Sigmoid colon (tissue), 7 donors: ENCODE measurements around the gene RPUSD3. TPM values are rescaled to one million over a fixed set of nuclear protein-coding genes. Genes with fewer than 3 reads are reported as not detected.

Experiments
- DNase-seq: peaks from one replicate; pipeline ENCODE4 v3.0.0-alpha.2; 2019
- H3K27ac ChIP-seq, 4 donors: fragments of 200-600 bp; sonication (generic); one replicate each; pipeline ENCODE4 v1.5.1; 2016 to 2019; ENCODE audit warnings: mild to moderate bottlenecking in 1 of 4
- H3K27me3 ChIP-seq, 3 donors: fragments of 200-600 bp; sonication (generic); one replicate each; pipeline ENCODE4 v1.5.1; 2019; ENCODE audit warnings: mild to moderate bottlenecking in 1 of 3
- H3K36me3 ChIP-seq, 4 donors: fragments of 200-600 bp; sonication (generic); one replicate each; pipeline ENCODE4 v1.5.1; 2016 to 2019
- H3K4me1 ChIP-seq, 4 donors: fragments of 200-600 bp; sonication (generic); one replicate each; pipeline ENCODE4 v1.5.1; 2017 to 2019
- H3K4me3 ChIP-seq, 4 donors: fragments of 200-600 bp; sonication (generic); one replicate each; pipeline ENCODE4 v1.5.1; 2017 to 2019; ENCODE audit warnings: mild to moderate bottlenecking in 2 of 4, moderate library complexity in 1 of 4
- H3K9me3 ChIP-seq, 4 donors: fragments of 200-600 bp in 3 of 4; sonication (generic) in 3 of 4; one replicate each; pipeline versions ENCODE4 v1.5.1 to v1.6.1; 2013 to 2019
- CTCF ChIP-seq, 4 experiments: fragments of 450-650 bp in 3 of 4; fragments of 200-600 bp in 1 of 4; IDR thresholded peaks; one replicate each; pipeline ENCODE4 v1.5.1; 2016 to 2019; ENCODE audit warnings: antibody characterized with exemption in 4 of 4, mild to moderate bottlenecking in 3 of 4, moderate library complexity in 2 of 4
- EP300 ChIP-seq, 4 donors: sonication (generic); formaldehyde crosslinking; IDR thresholded peaks; one replicate each; pipeline ENCODE4 v1.6.1; 2017; ENCODE audit warnings: antibody characterized with exemption in 4 of 4
- POLR2A ChIP-seq, 2 donors: fragments of 450-650 bp; IDR thresholded peaks; one replicate each; pipeline ENCODE4 v1.6.1; 2016; ENCODE audit warnings: antibody characterized with exemption in 2 of 2, mild to moderate bottlenecking in 2 of 2, moderate library complexity in 2 of 2
- POLR2AphosphoS5 ChIP-seq, 4 donors: sonication (generic); formaldehyde crosslinking; IDR thresholded peaks; one replicate each; pipeline ENCODE4 v1.6.1; 2017; ENCODE audit warnings: antibody characterized with exemption in 4 of 4
- WGBS, 2 donors: extraction: QIAGEN DNeasy Blood & Tissue Kit; methylation state at CpG; one replicate each; pipeline ENCODE4 v1.1.7; 2013; 5-methylcytosine and 5-hydroxymethylcytosine counted together
- intact Hi-C: fragments of 100-400 bp; cut with DNase I; formaldehyde crosslinking; loops from one replicate; pipeline ENCODE4 v1.15.1; 2023
- polyA plus RNA-seq, 3 donors: library from polyadenylated mRNA; stranded (reverse); fragments of 200-250 nt; gene quantifications; one replicate each; pipeline ENCODE4 v1.2.3, GENCODE V29; 2013
- total RNA-seq, 4 donors: library from RNA; depleted of rRNA; stranded (reverse); fragments of >200 nt; gene quantifications; one replicate each; pipeline ENCODE4 v1.1.0, GENCODE V29; 2016
- donor health status: healthy with polysubstance abuse.
- donor health status: Bipolar disorder and iron deficiency.
- donor health status: healthy.

RPUSD3 gene
- total and polyA plus RNA-seq, 7 donors = 22.0 to 54.7 (median 42.6) TPM

DNA sequence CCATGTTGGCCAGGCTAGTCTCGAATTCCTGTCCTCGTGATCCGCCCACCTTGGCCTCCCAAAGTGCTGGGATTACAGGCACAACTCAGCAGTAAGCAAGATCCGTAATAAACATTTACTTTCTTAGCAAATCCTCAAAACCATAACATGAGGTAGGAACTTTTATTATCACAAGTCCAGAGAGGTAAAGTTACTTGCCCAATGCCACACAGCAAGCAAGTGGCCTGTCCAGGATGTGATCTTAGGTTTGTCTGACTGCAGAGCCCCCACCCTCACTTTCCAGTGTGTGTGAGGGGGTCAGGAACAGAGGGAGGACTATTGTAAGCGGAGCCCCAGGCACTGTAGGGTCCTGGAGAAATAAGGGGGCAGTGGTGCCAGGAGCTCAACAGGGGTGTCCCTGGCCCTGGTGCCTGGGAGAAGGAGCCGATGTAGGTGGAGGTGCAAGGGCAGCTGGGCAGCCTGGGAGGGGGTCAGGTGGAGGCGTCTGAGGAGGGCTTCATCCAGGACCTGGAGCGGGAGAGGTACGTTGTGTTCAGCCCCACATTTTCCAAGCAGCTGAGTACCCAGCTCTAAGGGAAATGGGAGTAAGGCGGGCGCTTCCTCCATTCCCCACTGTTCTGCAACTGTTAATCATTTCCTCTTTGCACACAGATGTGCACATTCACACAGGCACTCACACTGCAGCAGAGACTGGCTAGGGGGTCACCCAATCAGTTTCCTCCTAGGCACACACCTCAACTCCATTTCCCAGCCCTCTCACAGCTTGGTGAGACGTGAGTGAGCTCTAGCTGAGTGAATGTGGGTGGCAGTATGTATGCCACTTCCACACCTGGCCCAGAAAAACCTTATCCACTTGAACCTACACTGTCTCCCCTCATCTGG, 5.9 kb downstream of the RPUSD3 start:
- H3K4me3 ChIP-seq = no peak overlapping the region
- H3K36me3 ChIP-seq = peaks cover 6 to 82% (median 25%) of the 10 kb centered on the region in 4 donors
- H3K27me3 ChIP-seq = no peaks in the 10 kb centered on the region
- 81 to 90% methylated on average over 12 of the region's 12 CpGs for WGBS, 2 donors
- H3K4me1 ChIP-seq = peaks cover 0 to 12% (median 7%) of the 10 kb centered on the region in 4 donors
- no peak overlapping the region for H3K27ac ChIP-seq
- DNase-seq = no peak
- TF ChIP-seq POLR2A (IDR thresholded peaks at IDR 0.05) = no peak
- TF ChIP-seq EP300 (IDR thresholded peaks at IDR 0.05) = no peak
- no peak for TF ChIP-seq POLR2AphosphoS5 (IDR thresholded peaks at IDR 0.05)
- TF ChIP-seq CTCF (IDR thresholded peaks at IDR 0.05) = no peak
- no peaks in the 10 kb centered on the region for H3K9me3 ChIP-seq
- intact Hi-C loops = no loop called here

- no peak overlapping the region for H3K4me3 ChIP-seq
- no peaks in the 10 kb centered on the region for H3K9me3 ChIP-seq
- no peak for DNase-seq
- H3K4me1 ChIP-seq = no peaks in the 10 kb centered on the region
- TF ChIP-seq POLR2AphosphoS5 (IDR thresholded peaks at IDR 0.05) (no peak), POLR2A (IDR thresholded peaks at IDR 0.05) (no peak), CTCF (IDR thresholded peaks at IDR 0.05) (no peak), EP300 (IDR thresholded peaks at IDR 0.05) (no peak)
- H3K27ac ChIP-seq = no peak overlapping the region
- peaks cover 0 to 88% (median 17%) of the 10 kb centered on the region in 4 donors for H3K36me3 ChIP-seq
- 88 to 90% methylated on average over 18 of the region's 18 CpGs for WGBS, 2 donors
- intact Hi-C loops = no loop called here
- no peaks in the 10 kb centered on the region for H3K27me3 ChIP-seq
These were observed 9.1 kb downstream of the RPUSD3 start for GRCh38 chr3:9834520-9835380.

- Histone ChIP-seq H3K27me3 (no peaks in the 10 kb centered on the region), H3K4me3 (no peak overlapping the region), H3K36me3 (peaks cover 5 to 87% (median 20%) of the 10 kb centered on the region in 4 donors), H3K4me1 (no peaks in the 10 kb centered on the region), H3K27ac (no peak overlapping the region), H3K9me3 (no peaks in the 10 kb centered on the region)
- DNase-seq = no peak
- TF ChIP-seq CTCF (IDR thresholded peaks at IDR 0.05) = no peak
- TF ChIP-seq EP300 (IDR thresholded peaks at IDR 0.05) = no peak
- TF ChIP-seq POLR2AphosphoS5 (IDR thresholded peaks at IDR 0.05) = no peak
- no peak for TF ChIP-seq POLR2A (IDR thresholded peaks at IDR 0.05)
- intact Hi-C loops = no loop called here
- WGBS, 2 donors = 94 to 96% methylated on average over 9 of the region's 9 CpGs
These were observed 10.7 kb downstream of the RPUSD3 start for GRCh38 chr3:9833078-9833477.

DNA sequence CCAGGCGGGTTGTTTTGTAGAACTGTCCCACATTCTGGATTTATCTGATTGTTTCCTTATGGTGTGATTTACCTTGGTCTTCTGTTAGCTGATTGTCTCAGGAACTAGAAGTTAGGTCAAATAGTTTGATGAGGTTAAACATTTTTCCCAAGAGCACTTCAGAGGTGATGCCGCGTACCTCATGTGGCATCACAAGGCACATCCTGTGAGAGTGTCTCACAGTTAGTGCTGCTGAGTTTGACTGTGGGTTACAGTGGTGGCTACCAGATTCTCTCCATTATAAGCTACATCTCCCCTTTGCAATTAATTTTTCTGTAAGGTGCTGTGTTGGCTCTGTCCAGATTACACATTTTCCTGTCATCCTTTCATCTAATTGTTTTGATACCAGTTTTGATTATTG, 12.6 kb downstream of the RPUSD3 start:
- Histone ChIP-seq H3K36me3 (peaks cover 5 to 85% (median 20%) of the 10 kb centered on the region in 4 donors), H3K27me3 (no peaks in the 10 kb centered on the region), H3K4me1 (no peaks in the 10 kb centered on the region), H3K9me3 (no peaks in the 10 kb centered on the region), H3K27ac (no peak overlapping the region), H3K4me3 (no peak overlapping the region)
- no peak for DNase-seq
- no peak for TF ChIP-seq POLR2A (IDR thresholded peaks at IDR 0.05)
- no peak for TF ChIP-seq POLR2AphosphoS5 (IDR thresholded peaks at IDR 0.05)
- no peak for TF ChIP-seq CTCF (IDR thresholded peaks at IDR 0.05)
- intact Hi-C loops = no loop called here
- 89 to 97% methylated on average over 3 of the region's 3 CpGs for WGBS, 2 donors
